CD14-positive monocyte (primary cell): ENCODE measurements around the gene PRKG2. TPM values are rescaled to one million over a fixed set of nuclear protein-coding genes. Genes with fewer than 3 reads are reported as not detected.

Experiments used
- DNase-seq, 3 donors: peaks; one replicate each; pipeline ENCODE4 v3.0.0-alpha.2; 2011 to 2022
- H2AFZ ChIP-seq: 2 replicates; pipeline ENCODE4 v1.6.0; 2012; ENCODE audit warnings: mild to moderate bottlenecking, low read depth, low read length, inconsistent platforms; ENCODE audit not compliant: insufficient read depth, poor library complexity, severe bottlenecking
- H3K27ac ChIP-seq, 2 donors: 1 replicate in 1 of 2; 2 replicates in 1 of 2; pipeline ENCODE4 v1.5.1; 2012 to 2013; ENCODE audit warnings: low read length in 2 of 2, control low read depth in 1 of 2, inconsistent platforms in 1 of 2, low read depth in 1 of 2, mild to moderate bottlenecking in 1 of 2
- H3K27me3 ChIP-seq, 2 donors: one replicate each; pipeline versions ENCODE4 v1.6.0 to v1.6.1; 2011 to 2013; ENCODE audit warnings: low read length in 2 of 2; ENCODE audit not compliant: control insufficient read depth in 2 of 2, insufficient read depth in 2 of 2
- H3K36me3 ChIP-seq, 2 donors: replicated peaks in 1 of 2; 1 replicate in 1 of 2; 2 replicates in 1 of 2; pipeline versions ENCODE4 v1.5.1 to v1.6.1; 2012 to 2013; ENCODE audit warnings: low read length in 2 of 2, control low read depth in 1 of 2, inconsistent platforms in 1 of 2, mild to moderate bottlenecking in 1 of 2; ENCODE audit not compliant: insufficient read depth in 2 of 2, control insufficient read depth in 1 of 2
- H3K4me1 ChIP-seq, 2 donors: 1 replicate in 1 of 2; 2 replicates in 1 of 2; pipeline versions ENCODE4 v1.5.1 to v1.6.1; 2012 to 2013; ENCODE audit warnings: low read length in 2 of 2, control low read depth in 1 of 2, inconsistent platforms in 1 of 2, mild to moderate bottlenecking in 1 of 2, moderate library complexity in 1 of 2; ENCODE audit not compliant: insufficient read depth in 2 of 2, control insufficient read depth in 1 of 2
- H3K4me2 ChIP-seq: replicated peaks from 2 replicates; pipeline ENCODE3; 2012; ENCODE audit warnings: low read length, moderate library complexity, mild to moderate bottlenecking; ENCODE audit not compliant: poor library complexity, severe bottlenecking; ENCODE audit errors: extremely low read depth
- H3K4me3 ChIP-seq, 3 experiments: fragments of 200-600 bp in 1 of 3; sonication (generic) in 1 of 3; replicated peaks in 1 of 3; 1 replicate in 2 of 3; 2 replicates in 1 of 3; pipeline ENCODE4 v1.5.1; 2011 to 2013; ENCODE audit warnings: low read length in 3 of 3, mild to moderate bottlenecking in 3 of 3, control low read depth in 2 of 3, low read depth in 2 of 3, inconsistent platforms in 1 of 3, moderate library complexity in 1 of 3
- H3K79me2 ChIP-seq: 2 replicates; pipeline ENCODE4 v1.6.0; 2012; ENCODE audit warnings: mild to moderate bottlenecking, control low read depth, inconsistent platforms, low read length, moderate library complexity; ENCODE audit not compliant: insufficient read depth
- H3K9ac ChIP-seq: 2 replicates; pipeline ENCODE4 v1.6.0; 2017; ENCODE audit warnings: low read length, mild to moderate bottlenecking; ENCODE audit not compliant: insufficient read depth, poor library complexity, severe bottlenecking
- H3K9me3 ChIP-seq, 2 donors: replicated peaks in 1 of 2; 1 replicate in 1 of 2; 2 replicates in 1 of 2; pipeline versions ENCODE4 v1.5.1 to v1.6.1; 2012 to 2013; ENCODE audit warnings: low read length in 2 of 2, control low read depth in 1 of 2; ENCODE audit not compliant: control insufficient read depth in 1 of 2, insufficient read depth in 1 of 2
- H4K20me1 ChIP-seq: 2 replicates; pipeline ENCODE4 v1.6.0; 2012; ENCODE audit warnings: mild to moderate bottlenecking, low read length, control low read depth, moderate library complexity; ENCODE audit not compliant: insufficient read depth
- H3K27ac Mint-ChIP-seq, 7 donors: one replicate each; pipeline ENCODE4 v1.8.0; 2020; ENCODE audit warnings: mild to moderate bottlenecking in 7 of 7, mixed read lengths in 7 of 7, moderate library complexity in 6 of 7, inconsistent platforms in 2 of 7
- H3K27me3 Mint-ChIP-seq, 3 donors: one replicate each; pipeline ENCODE4 v1.8.0; 2021 to 2022; ENCODE audit warnings: low read depth in 3 of 3, mild to moderate bottlenecking in 3 of 3, mixed read lengths in 3 of 3, moderate library complexity in 3 of 3, inconsistent platforms in 1 of 3
- H3K36me3 Mint-ChIP-seq, 2 donors: one replicate each; pipeline ENCODE4 v1.8.0; 2020; ENCODE audit warnings: mixed read lengths in 2 of 2, inconsistent platforms in 1 of 2, mild to moderate bottlenecking in 1 of 2
- H3K4me1 Mint-ChIP-seq: one replicate; pipeline ENCODE4 v1.8.0; 2020; ENCODE audit warnings: mild to moderate bottlenecking, mixed read lengths
- H3K4me3 Mint-ChIP-seq, 2 donors: one replicate each; pipeline ENCODE4 v1.8.0; 2020; ENCODE audit warnings: mild to moderate bottlenecking in 2 of 2, mixed read lengths in 2 of 2, moderate library complexity in 1 of 2
- H3K9me3 Mint-ChIP-seq, 7 donors: one replicate each; pipeline ENCODE4 v1.8.0; 2020 to 2022; ENCODE audit warnings: mixed read lengths in 7 of 7, mild to moderate bottlenecking in 6 of 7, moderate library complexity in 6 of 7, inconsistent platforms in 2 of 7
- WGBS: methylation state at CpG from one replicate; pipeline ENCODE4 v1.1.5; 2013; ENCODE audit warnings: missing lambda C conversion rate; ENCODE audit not compliant: insufficient coverage; 5-methylcytosine and 5-hydroxymethylcytosine counted together
- intact Hi-C, 2 donors: fragments of 100-400 bp; cut with micrococcal nuclease; formaldehyde crosslinking; loops; one replicate each; pipeline versions ENCODE4 v1.15.0 to v1.15.1; 2023
- polyA plus RNA-seq, 3 donors: library from polyadenylated mRNA; depleted of rRNA in 1 of 3; unstranded in 2 of 3; stranded (reverse) in 1 of 3; fragments of 300-500 nt in 2 of 3; fragments of >200 nt in 1 of 3; fragmentation: Illumina TruSeq in 2 of 3; gene quantifications; 1 replicate in 2 of 3; 2 replicates in 1 of 3; pipeline ENCODE4 v1.2.3, GENCODE V29; 2012 to 2021
- TF ChIP-seq, protein P1 (sequence below): fragments of 200-600 bp; IDR thresholded peaks from one replicate; pipeline ENCODE4 v1.8.0; 2022; ENCODE audit warnings: antibody characterized with exemption, mild to moderate bottlenecking

The PRKG2 gene
- polyA plus RNA-seq, 3 donors, result 0.10 TPM; not detected in 2

DNA sequence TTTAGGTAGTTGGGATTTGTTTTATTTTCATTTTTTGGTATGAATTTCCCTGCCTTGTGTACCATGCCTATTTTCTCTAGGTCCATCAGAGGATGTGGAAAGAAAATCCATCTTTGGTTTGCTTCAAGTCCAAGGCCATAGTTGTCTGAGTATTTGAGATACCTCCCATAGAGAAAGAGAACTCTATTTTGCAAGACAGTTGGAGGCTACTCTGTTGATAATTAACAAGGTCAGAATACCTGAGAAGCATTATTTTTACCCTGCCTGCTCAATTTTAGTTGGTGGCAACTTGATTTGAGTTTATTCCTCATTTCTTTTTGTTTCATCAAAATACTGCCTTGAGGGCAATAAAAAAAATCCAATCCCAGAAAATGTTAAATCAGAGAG, 153.7 kb downstream of the PRKG2 start:
- Mint-ChIP-seq H3K27me3 (no peaks in the 10 kb centered on the region), H3K9me3 (no peaks in the 10 kb centered on the region), H3K4me3 (no peak overlapping the region), H3K36me3 (no peaks in the 10 kb centered on the region), H3K27ac (no peak overlapping the region), H3K4me1 (peaks cover 4% of the 10 kb centered on the region)
- Histone ChIP-seq H3K9ac (no peak overlapping the region), H2AFZ (no peak overlapping the region), H4K20me1 (no peaks in the 10 kb centered on the region), H3K4me1 (no peaks in the 10 kb centered on the region), H3K4me3 (no peak overlapping the region), H3K27ac (no peak overlapping the region), H3K36me3 (no peaks in the 10 kb centered on the region), H3K4me2 (no peak overlapping the region), H3K27me3 (no peaks in the 10 kb centered on the region), H3K9me3 (no peaks in the 10 kb centered on the region), H3K79me2 (no peaks in the 10 kb centered on the region)
- intact Hi-C loops, result no loop called here
- TF ChIP-seq, protein P1, sequence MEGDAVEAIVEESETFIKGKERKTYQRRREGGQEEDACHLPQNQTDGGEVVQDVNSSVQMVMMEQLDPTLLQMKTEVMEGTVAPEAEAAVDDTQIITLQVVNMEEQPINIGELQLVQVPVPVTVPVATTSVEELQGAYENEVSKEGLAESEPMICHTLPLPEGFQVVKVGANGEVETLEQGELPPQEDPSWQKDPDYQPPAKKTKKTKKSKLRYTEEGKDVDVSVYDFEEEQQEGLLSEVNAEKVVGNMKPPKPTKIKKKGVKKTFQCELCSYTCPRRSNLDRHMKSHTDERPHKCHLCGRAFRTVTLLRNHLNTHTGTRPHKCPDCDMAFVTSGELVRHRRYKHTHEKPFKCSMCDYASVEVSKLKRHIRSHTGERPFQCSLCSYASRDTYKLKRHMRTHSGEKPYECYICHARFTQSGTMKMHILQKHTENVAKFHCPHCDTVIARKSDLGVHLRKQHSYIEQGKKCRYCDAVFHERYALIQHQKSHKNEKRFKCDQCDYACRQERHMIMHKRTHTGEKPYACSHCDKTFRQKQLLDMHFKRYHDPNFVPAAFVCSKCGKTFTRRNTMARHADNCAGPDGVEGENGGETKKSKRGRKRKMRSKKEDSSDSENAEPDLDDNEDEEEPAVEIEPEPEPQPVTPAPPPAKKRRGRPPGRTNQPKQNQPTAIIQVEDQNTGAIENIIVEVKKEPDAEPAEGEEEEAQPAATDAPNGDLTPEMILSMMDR, result no peak
- DNase-seq, result no peak

DNA sequence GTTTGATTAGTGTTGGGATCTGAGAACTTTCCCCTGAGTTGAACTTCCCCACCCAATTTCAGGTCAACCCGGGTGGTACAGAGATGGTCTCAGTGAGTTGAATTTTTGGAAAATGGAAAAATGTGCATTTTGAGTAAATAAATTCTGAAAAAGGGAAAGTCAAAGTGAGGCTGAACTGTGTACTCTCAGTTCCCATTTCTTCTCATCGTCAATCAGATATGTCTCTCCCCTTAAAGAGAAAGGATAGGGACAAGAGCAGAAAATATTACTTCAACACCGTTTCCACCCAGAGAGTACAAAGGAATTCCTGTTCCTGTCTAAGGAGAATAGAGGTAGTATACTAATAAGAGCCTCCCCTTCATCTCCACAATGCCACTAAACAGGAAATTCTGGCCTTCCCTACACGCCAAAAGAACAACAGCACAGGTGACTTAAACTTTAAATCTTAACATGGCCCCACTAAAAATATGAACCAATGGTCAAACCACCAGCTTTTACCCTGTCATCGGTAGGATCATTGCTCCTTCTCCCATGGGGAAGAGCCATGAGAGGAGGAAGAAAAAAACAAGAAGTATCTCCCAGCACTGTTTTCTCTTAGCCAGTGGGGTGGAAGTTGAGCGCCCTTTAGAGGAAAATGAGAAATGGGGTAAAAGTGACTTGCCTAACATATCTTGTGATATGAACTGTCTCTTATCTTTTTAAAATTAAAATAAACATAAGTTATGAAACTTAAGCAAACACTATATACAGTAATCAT, 154.3 kb downstream of the PRKG2 start:
- no peaks in the 10 kb centered on the region for H3K27me3 Mint-ChIP-seq
- H3K4me3 Mint-ChIP-seq, result no peak overlapping the region
- Histone ChIP-seq H3K9me3 (no peaks in the 10 kb centered on the region), H3K9ac (no peak overlapping the region), H2AFZ (no peak overlapping the region), H3K27me3 (no peaks in the 10 kb centered on the region), H3K4me3 (no peak overlapping the region), H3K79me2 (no peaks in the 10 kb centered on the region), H3K27ac (no peak overlapping the region), H3K4me2 (no peak overlapping the region), H3K36me3 (no peaks in the 10 kb centered on the region), H4K20me1 (no peaks in the 10 kb centered on the region), H3K4me1 (no peaks in the 10 kb centered on the region)
- H3K27ac Mint-ChIP-seq, result no peak overlapping the region
- no peaks in the 10 kb centered on the region for H3K36me3 Mint-ChIP-seq
- DNase-seq, result no peak
- TF ChIP-seq, protein P1, result no peak
- no peaks in the 10 kb centered on the region for H3K9me3 Mint-ChIP-seq
- H3K4me1 Mint-ChIP-seq, result peaks cover 4% of the 10 kb centered on the region
- intact Hi-C loops, result no loop called here
- WGBS, result no CpG with 5 or more reads among the region's 6 CpGs
